HG02610 (cell line): ENCODE results near the gene RNFT1.
"Not testable (repeated sequence)": the region's sequence is repeated elsewhere in the genome, so short reads cannot be mapped to it uniquely, and the experiment has no call there.

ENCODE experiments used
- ATAC-seq: cut with Tn5 transposase; IDR thresholded peaks from one replicate; pipeline ENCODE4 v1.9.1; 2021; ENCODE audit warnings: mild to moderate bottlenecking, moderate library complexity; ENCODE audit not compliant: unreplicated experiment

RNFT1 gene

DNA sequence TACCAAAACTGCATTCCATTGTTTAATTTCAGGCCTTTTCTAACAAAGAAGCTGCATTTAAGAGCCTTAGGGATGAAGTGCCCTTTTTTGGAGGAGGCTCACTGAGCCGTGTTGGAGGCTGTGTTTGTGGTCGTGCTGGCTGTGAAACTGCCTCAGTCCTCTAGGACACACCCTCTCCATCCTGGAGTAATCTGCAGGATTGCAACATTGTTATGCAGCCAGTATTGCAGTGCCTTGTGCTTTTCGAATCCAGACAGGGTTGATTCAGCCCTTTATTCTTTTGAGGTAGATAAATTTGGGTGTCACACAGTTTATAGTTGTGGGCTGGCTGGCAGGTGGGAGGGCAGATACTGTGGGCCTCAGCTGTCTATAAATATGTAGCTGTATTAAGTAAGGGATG, 33.8 kb downstream of the RNFT1 start:
- ATAC-seq: not testable (repeated sequence)

GRCh38 chr17:59930121-59930520, 34.4 kb downstream of the RNFT1 start:
- not testable (repeated sequence) for ATAC-seq

DNA sequence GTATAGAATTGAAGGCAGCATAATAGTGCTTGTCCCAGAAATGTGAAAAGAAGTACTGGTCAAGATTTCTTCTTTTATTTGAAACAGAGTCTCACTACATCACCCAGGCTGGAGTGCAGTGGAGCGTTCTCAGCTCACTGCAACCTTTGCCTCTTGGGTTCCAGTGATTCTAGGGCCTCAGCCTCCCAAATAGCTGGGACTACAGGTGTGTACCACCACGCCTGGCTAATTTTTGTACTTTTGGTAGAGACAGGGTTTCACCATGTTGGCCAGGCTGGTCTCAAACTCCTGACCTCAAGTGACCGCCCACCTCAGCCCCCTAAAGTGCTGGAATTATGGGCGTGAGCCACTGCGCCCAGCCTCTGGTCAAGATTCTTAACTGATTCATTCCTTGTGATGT, 43.9 kb downstream of the RNFT1 start:
- not testable (repeated sequence) for ATAC-seq

DNA sequence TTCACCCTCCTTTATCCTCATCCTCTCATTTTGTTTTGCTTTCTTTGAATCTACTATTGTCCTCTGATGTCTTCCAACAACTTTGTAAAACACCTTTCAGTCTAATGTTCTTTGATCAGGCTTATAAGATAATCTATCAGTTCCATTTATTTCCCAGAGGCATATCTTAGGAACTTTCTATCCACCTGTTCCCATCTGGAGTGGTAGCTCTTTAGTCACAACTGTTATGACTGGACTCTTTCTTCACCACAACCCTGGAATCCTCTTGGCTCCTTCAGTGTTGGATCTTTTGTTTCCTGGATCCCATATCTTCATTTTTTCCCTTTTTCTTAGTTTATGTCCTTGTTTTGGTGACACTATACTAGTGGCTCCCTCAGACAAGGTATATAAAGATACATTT, 48.1 kb downstream of the RNFT1 start:
- no peak for ATAC-seq

DNA sequence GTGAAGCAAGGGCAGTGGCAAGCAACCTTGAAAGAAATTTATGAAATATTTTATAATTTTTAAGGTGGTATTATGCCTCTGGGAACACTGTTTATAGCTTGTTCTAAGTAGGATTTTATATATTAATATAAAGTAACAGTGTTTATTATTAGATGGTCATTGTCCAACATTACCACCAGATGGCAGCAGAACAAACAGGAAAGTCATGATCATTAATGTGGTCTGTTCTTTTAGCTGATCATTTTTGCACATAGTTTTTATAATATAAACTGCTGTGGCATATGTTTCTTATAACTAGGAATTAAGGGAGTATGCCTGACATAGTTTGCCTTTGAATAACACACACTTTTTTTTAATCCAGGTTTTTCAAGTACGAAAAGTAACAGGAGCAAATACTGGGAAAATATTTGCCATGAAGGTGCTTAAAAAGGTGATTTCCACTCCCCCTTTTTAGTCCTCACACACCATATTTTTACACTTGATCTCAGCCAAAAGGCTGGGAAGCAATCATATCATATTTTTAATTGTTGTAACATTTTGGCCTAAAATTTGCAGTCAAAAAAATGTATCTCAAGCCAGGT, 50.2 kb downstream of the RNFT1 start:
- ATAC-seq: no peak

- ATAC-seq: no peak
Observed at GRCh38 chr17:59907467-59907866, 57.1 kb downstream of the RNFT1 start.

DNA sequence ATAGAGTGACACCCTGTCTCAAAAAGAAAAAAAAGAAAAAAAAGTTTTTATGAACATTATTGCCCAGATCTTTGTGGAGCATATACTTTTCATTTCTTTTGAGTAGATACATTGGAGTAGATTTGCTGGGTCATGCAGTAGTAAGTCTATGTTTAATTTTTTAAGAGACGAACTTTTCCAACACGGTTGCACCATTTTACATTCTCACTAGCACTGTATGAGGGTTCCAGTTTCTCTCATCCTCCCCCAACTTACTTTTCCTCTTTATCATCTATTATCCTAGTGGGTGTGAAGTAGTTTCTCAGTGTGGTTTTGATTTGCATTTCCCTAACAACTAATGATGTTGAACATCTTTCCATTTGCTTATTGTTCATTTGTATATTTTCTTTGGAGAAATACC, 61.1 kb downstream of the RNFT1 start:
- ATAC-seq: no peak
